ENCODE data around the gene DCANP1. TPM values are rescaled to one million over a fixed set of nuclear protein-coding genes. Genes with fewer than 3 reads are reported as not detected.

Gene DCANP1
- total and polyA plus RNA-seq, 2 donors (not counting 1 experiment from before 2014, with no cell fraction given): not detected

DNA sequence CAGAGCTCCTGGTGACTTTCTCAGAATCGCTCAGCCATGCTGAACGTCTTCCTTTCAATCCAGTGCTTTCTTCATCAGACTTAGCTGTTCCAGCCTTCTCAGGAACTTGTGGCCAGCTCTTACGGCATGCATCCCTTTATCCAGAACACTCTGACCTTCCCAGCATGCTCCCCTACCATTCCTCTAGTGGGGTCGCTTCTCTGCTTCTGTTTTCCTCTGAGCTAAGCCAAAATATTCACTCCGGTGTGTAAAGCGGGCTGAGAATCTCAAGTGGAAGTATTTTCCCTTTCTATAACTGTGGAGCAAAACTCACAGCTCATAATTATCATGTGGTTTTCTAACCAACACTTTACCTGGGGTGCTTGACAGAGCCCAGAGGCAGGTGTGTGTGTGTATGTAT lies 6.2 kb downstream of the DCANP1 start:
- Histone ChIP-seq H3K4me2 (ENCODE audit: extremely low read depth, insufficient read depth, low read length) (no peak overlapping the region), H3K36me3 (ENCODE audit: control insufficient read depth, insufficient read depth, low read length) (no peaks in the 10 kb centered on the region), H3K9me3 (ENCODE audit: control insufficient read depth, insufficient read depth, low read depth, low read length) (no peaks in the 10 kb centered on the region), H3K27me3 (ENCODE audit: control insufficient read depth, insufficient read depth, low read length) (no peaks in the 10 kb centered on the region), H3K9ac (ENCODE audit: insufficient read depth, low read length) (no peak overlapping the region), H3K27ac (ENCODE audit: insufficient read depth, low read length) (no peak overlapping the region), H3K79me2 (ENCODE audit: control insufficient read depth, insufficient read depth, low read length) (no peaks in the 10 kb centered on the region), H4K20me1 (ENCODE audit: control insufficient read depth, extremely low read depth, insufficient read depth, low read length) (no peaks in the 10 kb centered on the region), H3K4me3 (replicated peaks in 1 of 4; ENCODE audit: control extremely low read depth in 1 of 4, insufficient read depth in 1 of 4, low read depth in 3 of 4, low read length in 4 of 4) (no peak overlapping the region), H2AFZ (ENCODE audit: low read length) (no peak overlapping the region), H3K4me1 (ENCODE audit: control insufficient read depth, extremely low read depth, insufficient read depth, low read length) (peaks cover 9% of the 10 kb centered on the region)
- no peak for TF ChIP-seq EZH2 (IDR thresholded peaks at IDR 0.05; ENCODE audit: low read length, missing control alignments)
- TF ChIP-seq, protein P1, sequence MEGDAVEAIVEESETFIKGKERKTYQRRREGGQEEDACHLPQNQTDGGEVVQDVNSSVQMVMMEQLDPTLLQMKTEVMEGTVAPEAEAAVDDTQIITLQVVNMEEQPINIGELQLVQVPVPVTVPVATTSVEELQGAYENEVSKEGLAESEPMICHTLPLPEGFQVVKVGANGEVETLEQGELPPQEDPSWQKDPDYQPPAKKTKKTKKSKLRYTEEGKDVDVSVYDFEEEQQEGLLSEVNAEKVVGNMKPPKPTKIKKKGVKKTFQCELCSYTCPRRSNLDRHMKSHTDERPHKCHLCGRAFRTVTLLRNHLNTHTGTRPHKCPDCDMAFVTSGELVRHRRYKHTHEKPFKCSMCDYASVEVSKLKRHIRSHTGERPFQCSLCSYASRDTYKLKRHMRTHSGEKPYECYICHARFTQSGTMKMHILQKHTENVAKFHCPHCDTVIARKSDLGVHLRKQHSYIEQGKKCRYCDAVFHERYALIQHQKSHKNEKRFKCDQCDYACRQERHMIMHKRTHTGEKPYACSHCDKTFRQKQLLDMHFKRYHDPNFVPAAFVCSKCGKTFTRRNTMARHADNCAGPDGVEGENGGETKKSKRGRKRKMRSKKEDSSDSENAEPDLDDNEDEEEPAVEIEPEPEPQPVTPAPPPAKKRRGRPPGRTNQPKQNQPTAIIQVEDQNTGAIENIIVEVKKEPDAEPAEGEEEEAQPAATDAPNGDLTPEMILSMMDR (conservative IDR thresholded peaks at IDR 0.05 in 1 of 2, IDR thresholded peaks at IDR 0.05 in 1 of 2; ENCODE audit: low read depth in 1 of 2, low read length in 2 of 2): no peak
- DNase-seq (ENCODE audit: low read depth in 2 of 2): no peak

DNA sequence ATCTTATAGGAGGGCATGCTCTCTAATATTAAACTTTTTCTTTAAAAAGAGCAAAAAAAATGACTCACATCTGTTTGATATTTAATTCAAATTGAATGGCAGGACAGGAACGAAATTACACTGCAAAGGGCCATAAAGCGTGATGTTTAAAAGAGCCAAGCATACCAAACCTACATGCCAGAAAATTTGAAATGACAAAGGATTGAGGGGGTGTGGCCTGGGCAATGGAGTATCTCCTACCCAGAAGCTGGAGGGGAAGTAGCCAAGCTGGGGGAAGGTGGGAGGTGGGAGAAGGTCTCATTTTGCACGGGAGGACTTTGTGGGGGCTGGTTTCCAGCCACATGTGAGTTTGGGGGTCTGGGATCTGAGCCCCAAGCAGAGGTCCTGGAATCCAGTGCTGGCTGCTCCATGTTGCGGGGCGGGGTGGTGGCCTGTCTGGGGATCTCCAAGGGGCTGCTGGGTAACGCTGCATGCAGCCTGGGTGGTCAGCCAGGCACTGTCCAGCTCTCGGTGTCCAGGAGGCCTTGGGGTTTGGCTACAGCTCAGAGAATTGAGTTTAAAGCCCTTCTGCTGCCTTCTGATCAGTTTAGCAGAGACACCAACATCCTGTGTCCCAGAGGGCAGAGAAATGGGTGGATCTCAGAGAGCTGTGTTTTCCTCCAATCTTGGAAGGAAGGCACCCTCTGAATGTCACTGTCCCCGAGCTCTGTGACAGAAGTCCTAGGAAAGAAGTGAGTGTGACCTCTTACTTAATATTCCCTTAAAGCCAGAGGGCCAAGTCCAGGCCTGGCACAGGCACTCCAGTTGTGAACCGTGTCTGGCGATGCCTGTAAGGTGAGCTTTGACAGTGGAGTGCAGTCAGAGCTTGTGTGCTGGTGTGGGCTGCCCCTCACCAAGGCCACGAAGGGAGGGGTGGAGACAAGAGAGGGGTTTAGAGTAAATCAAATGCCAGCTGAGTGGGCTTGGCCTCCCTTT lies 7.6 kb downstream of the DCANP1 start:
- Histone ChIP-seq H3K79me2 (ENCODE audit: control insufficient read depth, insufficient read depth, low read length) (no peaks in the 10 kb centered on the region), H3K9me3 (ENCODE audit: control insufficient read depth, insufficient read depth, low read depth, low read length) (no peaks in the 10 kb centered on the region), H3K4me3 (replicated peaks in 1 of 4; ENCODE audit: control extremely low read depth in 1 of 4, insufficient read depth in 1 of 4, low read depth in 3 of 4, low read length in 4 of 4) (no peak overlapping the region), H3K4me1 (ENCODE audit: control insufficient read depth, extremely low read depth, insufficient read depth, low read length) (peaks cover 14% of the 10 kb centered on the region), H3K27ac (ENCODE audit: insufficient read depth, low read length) (no peak overlapping the region), H4K20me1 (ENCODE audit: control insufficient read depth, extremely low read depth, insufficient read depth, low read length) (no peaks in the 10 kb centered on the region), H3K4me2 (ENCODE audit: extremely low read depth, insufficient read depth, low read length) (no peak overlapping the region), H3K9ac (ENCODE audit: insufficient read depth, low read length) (no peak overlapping the region), H2AFZ (ENCODE audit: low read length) (peak overlapping the region; percentile 14), H3K27me3 (ENCODE audit: control insufficient read depth, insufficient read depth, low read length) (no peaks in the 10 kb centered on the region), H3K36me3 (ENCODE audit: control insufficient read depth, insufficient read depth, low read length) (no peaks in the 10 kb centered on the region)
- TF ChIP-seq, protein P1 (conservative IDR thresholded peaks at IDR 0.05 in 1 of 2, IDR thresholded peaks at IDR 0.05 in 1 of 2; ENCODE audit: low read depth in 1 of 2, low read length in 2 of 2): no peak
- no peak for TF ChIP-seq EZH2 (IDR thresholded peaks at IDR 0.05; ENCODE audit: low read length, missing control alignments)
- no peak for DNase-seq (ENCODE audit: low read depth in 2 of 2)

DNA sequence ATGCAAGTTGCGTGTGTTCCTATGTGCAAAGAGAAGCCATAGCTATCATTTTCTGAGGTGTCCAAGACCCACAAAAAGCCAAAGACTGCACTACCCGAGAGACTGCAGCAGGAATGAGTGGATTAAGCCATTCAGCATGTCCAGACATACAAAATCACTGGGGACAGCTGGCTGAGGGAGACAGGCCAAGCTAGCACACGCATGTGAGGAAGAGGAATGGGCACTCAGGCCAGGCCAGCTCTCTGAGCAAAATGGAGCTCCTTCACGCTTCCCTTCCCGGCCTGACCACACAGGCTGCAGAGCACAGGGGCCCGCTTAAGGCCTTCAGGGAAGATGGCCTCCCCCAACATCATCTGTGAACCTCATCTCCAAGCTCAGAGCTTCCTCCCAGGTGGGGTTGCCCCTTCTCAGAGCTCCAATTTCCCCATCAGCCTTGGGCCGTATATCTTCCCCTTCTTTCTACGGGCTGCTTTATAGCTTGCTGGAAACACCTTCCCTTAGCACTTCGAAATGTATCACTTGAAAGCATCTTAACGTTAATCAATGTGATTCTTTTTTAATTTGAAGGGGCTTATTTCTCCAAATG lies 8.4 kb downstream of the DCANP1 start:
- no peak for DNase-seq (ENCODE audit: low read depth in 2 of 2)

More for the DNA sequence above, 8.4 kb downstream of the DCANP1 start:
- Histone ChIP-seq H3K27ac (ENCODE audit: insufficient read depth, low read length) (peak overlapping the region; percentile 5), H3K9me3 (ENCODE audit: control insufficient read depth, insufficient read depth, low read depth, low read length) (no peaks in the 10 kb centered on the region), H3K9ac (ENCODE audit: insufficient read depth, low read length) (no peak overlapping the region), H3K27me3 (ENCODE audit: control insufficient read depth, insufficient read depth, low read length) (no peaks in the 10 kb centered on the region), H3K4me3 (replicated peaks in 1 of 4; ENCODE audit: control extremely low read depth in 1 of 4, insufficient read depth in 1 of 4, low read depth in 3 of 4, low read length in 4 of 4) (no peak overlapping the region), H2AFZ (ENCODE audit: low read length) (no peak overlapping the region), H3K4me1 (ENCODE audit: control insufficient read depth, extremely low read depth, insufficient read depth, low read length) (peaks cover 22% of the 10 kb centered on the region), H3K79me2 (ENCODE audit: control insufficient read depth, insufficient read depth, low read length) (no peaks in the 10 kb centered on the region), H3K4me2 (ENCODE audit: extremely low read depth, insufficient read depth, low read length) (no peak overlapping the region), H4K20me1 (ENCODE audit: control insufficient read depth, extremely low read depth, insufficient read depth, low read length) (no peaks in the 10 kb centered on the region), H3K36me3 (ENCODE audit: control insufficient read depth, insufficient read depth, low read length) (no peaks in the 10 kb centered on the region)
- no peak for TF ChIP-seq EZH2 (IDR thresholded peaks at IDR 0.05; ENCODE audit: low read length, missing control alignments)
- TF ChIP-seq, protein P1 (conservative IDR thresholded peaks at IDR 0.05 in 1 of 2, IDR thresholded peaks at IDR 0.05 in 1 of 2; ENCODE audit: low read depth in 1 of 2, low read length in 2 of 2): no peak

All from fibroblast of lung (primary cell).